Subcutaneous abdominal adipose tissue (tissue), 5 donors: Measurements from ENCODE around the gene PIEZO2.

Source experiments
- H3K27ac ChIP-seq: one replicate; pipeline ENCODE4 v1.7.0; 2013; ENCODE audit warnings: low read depth, mild to moderate bottlenecking, inconsistent platforms, low read length, moderate library complexity
- H3K27me3 ChIP-seq, 5 donors: one replicate each; pipeline ENCODE4 v1.7.0; 2013; ENCODE audit warnings: low read length in 5 of 5, inconsistent platforms in 1 of 5; ENCODE audit not compliant: control insufficient read depth in 5 of 5, insufficient read depth in 4 of 5
- H3K36me3 ChIP-seq, 5 donors: one replicate each; pipeline ENCODE4 v1.7.0; 2013; ENCODE audit warnings: low read length in 5 of 5; ENCODE audit not compliant: control insufficient read depth in 5 of 5, insufficient read depth in 5 of 5
- H3K4me1 ChIP-seq, 5 donors: one replicate each; pipeline ENCODE4 v1.7.0; 2013; ENCODE audit warnings: low read length in 5 of 5, mild to moderate bottlenecking in 3 of 5, moderate library complexity in 1 of 5; ENCODE audit not compliant: control insufficient read depth in 5 of 5, insufficient read depth in 5 of 5
- H3K4me3 ChIP-seq, 5 donors: one replicate each; pipeline ENCODE4 v1.7.0; 2013; ENCODE audit warnings: low read length in 5 of 5, low read depth in 1 of 5
- H3K9ac ChIP-seq, 5 donors: one replicate each; pipeline ENCODE4 v1.7.0; 2013; ENCODE audit warnings: low read length in 5 of 5, mild to moderate bottlenecking in 4 of 5, moderate library complexity in 3 of 5
- H3K9me3 ChIP-seq, 5 donors: one replicate each; pipeline ENCODE4 v1.7.0; 2013; ENCODE audit warnings: low read length in 5 of 5; ENCODE audit not compliant: control insufficient read depth in 5 of 5
- donor health status: healthy.
- donor health status: healthy.
- donor health status: healthy.
- donor health status: healthy.
- donor health status: healthy.

The PIEZO2 gene

GRCh38 chr18:10899481-10899880 is 249.9 kb downstream of the PIEZO2 start:
- Histone ChIP-seq H3K9me3 (no peaks in the 10 kb centered on the region), H3K36me3 (no peaks in the 10 kb centered on the region), H3K4me1 (no peaks in the 10 kb centered on the region), H3K27ac (no peak overlapping the region), H3K4me3 (no peak overlapping the region), H3K27me3 (no peaks in the 10 kb centered on the region), H3K9ac (no peak overlapping the region)

GRCh38 chr18:10898417-10898974 is 250.9 kb downstream of the PIEZO2 start:
- Histone ChIP-seq H3K9ac (no peak overlapping the region), H3K9me3 (no peaks in the 10 kb centered on the region), H3K4me3 (no peak overlapping the region), H3K36me3 (no peaks in the 10 kb centered on the region), H3K27ac (no peak overlapping the region), H3K4me1 (no peaks in the 10 kb centered on the region), H3K27me3 (peaks cover 0 to 3% (median 0%) of the 10 kb centered on the region in 5 donors)

GRCh38 chr18:10896851-10897250 is 252.5 kb downstream of the PIEZO2 start:
- no peak overlapping the region for H3K4me3 ChIP-seq
- peaks cover 0 to 3% (median 0%) of the 10 kb centered on the region in 5 donors for H3K27me3 ChIP-seq
- H3K4me1 ChIP-seq = peaks cover 0 to 4% (median 0%) of the 10 kb centered on the region in 5 donors
- H3K27ac ChIP-seq = no peak overlapping the region
- no peak overlapping the region for H3K9ac ChIP-seq
- no peaks in the 10 kb centered on the region for H3K36me3 ChIP-seq
- no peaks in the 10 kb centered on the region for H3K9me3 ChIP-seq

GRCh38 chr18:10895976-10896375 is 253.4 kb downstream of the PIEZO2 start:
- H3K4me3 ChIP-seq = no peak overlapping the region
- peaks cover 0 to 4% (median 0%) of the 10 kb centered on the region in 5 donors for H3K4me1 ChIP-seq
- H3K9me3 ChIP-seq = no peaks in the 10 kb centered on the region

GRCh38 chr18:10894501-10894900 is 254.9 kb downstream of the PIEZO2 start:
- Histone ChIP-seq H3K36me3 (no peaks in the 10 kb centered on the region), H3K4me1 (peaks cover 0 to 4% (median 0%) of the 10 kb centered on the region in 5 donors), H3K4me3 (no peak overlapping the region), H3K27ac (no peak overlapping the region), H3K9me3 (no peaks in the 10 kb centered on the region), H3K27me3 (peaks cover 0 to 3% (median 0%) of the 10 kb centered on the region in 5 donors), H3K9ac (no peak overlapping the region)

More at GRCh38 chr18:10895976-10896375, 253.4 kb downstream of the PIEZO2 start:
- no peak overlapping the region for H3K27ac ChIP-seq
- H3K27me3 ChIP-seq = peaks cover 0 to 3% (median 0%) of the 10 kb centered on the region in 5 donors
- no peaks in the 10 kb centered on the region for H3K36me3 ChIP-seq
- no peak overlapping the region for H3K9ac ChIP-seq

GRCh38 chr18:10893761-10894160 is 255.6 kb downstream of the PIEZO2 start:
- no peaks in the 10 kb centered on the region for H3K9me3 ChIP-seq
- peaks cover 0 to 4% (median 0%) of the 10 kb centered on the region in 5 donors for H3K4me1 ChIP-seq
- no peak overlapping the region for H3K9ac ChIP-seq
- H3K27me3 ChIP-seq = peaks cover 0 to 3% (median 0%) of the 10 kb centered on the region in 5 donors
- H3K4me3 ChIP-seq = no peak overlapping the region
- no peak overlapping the region for H3K27ac ChIP-seq
- no peaks in the 10 kb centered on the region for H3K36me3 ChIP-seq

- H3K9ac ChIP-seq = no peak overlapping the region
- H3K27ac ChIP-seq = no peak overlapping the region
- H3K4me1 ChIP-seq = peaks cover 0 to 4% (median 0%) of the 10 kb centered on the region in 5 donors
- peaks cover 0 to 3% (median 0%) of the 10 kb centered on the region in 5 donors for H3K27me3 ChIP-seq
- H3K36me3 ChIP-seq = no peaks in the 10 kb centered on the region
- no peaks in the 10 kb centered on the region for H3K9me3 ChIP-seq
- H3K4me3 ChIP-seq = no peak overlapping the region
Measured at GRCh38 chr18:10893196-10893595, 256.2 kb downstream of the PIEZO2 start.

GRCh38 chr18:10892786-10893185 is 256.6 kb downstream of the PIEZO2 start:
- Histone ChIP-seq H3K4me1 (peaks cover 0 to 4% (median 0%) of the 10 kb centered on the region in 5 donors), H3K4me3 (no peak overlapping the region), H3K9ac (no peak overlapping the region), H3K36me3 (no peaks in the 10 kb centered on the region), H3K27me3 (peaks cover 0 to 3% (median 0%) of the 10 kb centered on the region in 5 donors), H3K27ac (no peak overlapping the region), H3K9me3 (no peaks in the 10 kb centered on the region)

- Histone ChIP-seq H3K27me3 (peaks cover 0 to 3% (median 0%) of the 10 kb centered on the region in 5 donors), H3K4me1 (peaks cover 0 to 4% (median 0%) of the 10 kb centered on the region in 5 donors), H3K9me3 (no peaks in the 10 kb centered on the region), H3K4me3 (no peak overlapping the region), H3K27ac (no peak overlapping the region), H3K9ac (no peak overlapping the region), H3K36me3 (no peaks in the 10 kb centered on the region)
Measured at GRCh38 chr18:10890022-10890421, 259.3 kb downstream of the PIEZO2 start.

- peaks cover 0 to 2% (median 0%) of the 10 kb centered on the region in 5 donors for H3K9me3 ChIP-seq
- H3K9ac ChIP-seq = no peak overlapping the region
- H3K4me1 ChIP-seq = no peaks in the 10 kb centered on the region
- H3K27ac ChIP-seq = no peak overlapping the region
- no peaks in the 10 kb centered on the region for H3K36me3 ChIP-seq
- no peaks in the 10 kb centered on the region for H3K27me3 ChIP-seq
- H3K4me3 ChIP-seq = no peak overlapping the region
Measured at GRCh38 chr18:10878703-10879102, 270.7 kb downstream of the PIEZO2 start.
